HG03378 (cell line): ENCODE data around the gene DTX3.
A peak's percentile ranks its signal among the peaks of the same experiment; 100 is the strongest.
"Not testable (repeated sequence)": the region's sequence is repeated elsewhere in the genome, so short reads cannot be mapped to it uniquely, and the experiment has no call there.

Source experiments
- ATAC-seq: cut with Tn5 transposase; IDR thresholded peaks from one replicate; pipeline ENCODE4 v1.9.1; 2021; ENCODE audit warnings: mild to moderate bottlenecking, moderate library complexity; ENCODE audit not compliant: unreplicated experiment

Gene DTX3

GRCh38 chr12:57631566-57632072, 27.0 kb downstream of the DTX3 start:
- ATAC-seq: no peak

- ATAC-seq: no peak
Measured at GRCh38 chr12:57632073-57632957, 27.7 kb downstream of the DTX3 start.

GRCh38 chr12:57632958-57633840, 28.6 kb downstream of the DTX3 start, which contains the start of gene B4GALNT1:
TSS of gene B4GALNT1 (minus strand) at chr12:57633201. CDS start at chr12:57632132, 1,069 bp downstream.
- peak; percentile 61 for ATAC-seq

- ATAC-seq: not testable (repeated sequence)
Measured at GRCh38 chr12:57636731-57637130, 32.1 kb downstream of the DTX3 start.

- ATAC-seq: no peak
Measured at GRCh38 chr12:57637364-57637763, 32.7 kb downstream of the DTX3 start.

GRCh38 chr12:57638096-57638495, 33.5 kb downstream of the DTX3 start:
- no peak for ATAC-seq

- ATAC-seq: no peak
Measured at GRCh38 chr12:57640175-57641042, 35.8 kb downstream of the DTX3 start.

GRCh38 chr12:57641699-57642442, 37.2 kb downstream of the DTX3 start:
- ATAC-seq: no peak

GRCh38 chr12:57645990-57646658, 41.5 kb downstream of the DTX3 start:
- not testable (repeated sequence) for ATAC-seq

- ATAC-seq: not testable (repeated sequence)
Measured at GRCh38 chr12:57646659-57647049, 42.0 kb downstream of the DTX3 start.

GRCh38 chr12:57654042-57654441, 49.4 kb downstream of the DTX3 start:
- no peak for ATAC-seq

- no peak for ATAC-seq
Measured at GRCh38 chr12:57655541-57656240, 51.1 kb downstream of the DTX3 start.

- ATAC-seq: not testable (repeated sequence)
Measured at GRCh38 chr12:57656408-57656807, 51.8 kb downstream of the DTX3 start.

GRCh38 chr12:57657744-57658143, 53.1 kb downstream of the DTX3 start:
- no peak for ATAC-seq

GRCh38 chr12:57658890-57659289, 54.3 kb downstream of the DTX3 start:
- no peak for ATAC-seq
